Neural progenitor cell (in vitro differentiated cells): ENCODE results near the gene MBP.

Experiments used
- EZH2 ChIP-seq: fragments of 200-600 bp; sonication (generic); IDR thresholded peaks from 2 replicates; pipeline ENCODE4 v1.6.1; 2017; ENCODE audit warnings: antibody characterized with exemption, mild to moderate bottlenecking, moderate library complexity
- EZH2phosphoT487 ChIP-seq: fragments of 200-600 bp; sonication (generic); IDR thresholded peaks from 2 replicates; pipeline ENCODE4 v1.6.1; 2017; ENCODE audit warnings: antibody characterized with exemption
- TF ChIP-seq, protein P1 (sequence below): fragments of 200-600 bp; sonication (generic); IDR thresholded peaks from 2 replicates; pipeline ENCODE4 v1.5.1; 2017; ENCODE audit warnings: antibody characterized with exemption, mild to moderate bottlenecking

DNA sequence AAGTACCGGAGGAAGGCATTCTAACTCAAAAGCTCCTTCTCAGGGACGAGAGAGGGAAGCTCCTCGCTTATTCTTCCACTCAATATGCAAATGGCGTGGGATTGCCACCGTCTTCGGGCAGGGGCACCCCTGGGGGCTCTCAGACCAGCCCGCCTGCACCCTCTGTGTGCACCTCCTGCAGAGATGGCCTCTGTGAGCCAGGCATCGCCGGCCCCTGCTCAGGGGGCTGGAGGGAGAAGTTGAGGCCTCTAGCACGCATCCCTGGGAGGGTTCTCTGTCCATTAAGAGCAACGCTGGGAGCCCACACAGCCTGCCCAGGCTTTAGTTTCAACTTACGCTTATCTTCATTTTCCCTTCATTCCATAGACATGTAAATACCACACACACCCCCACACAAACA, 125.3 kb downstream of the MBP start:
- TF ChIP-seq, protein P1, sequence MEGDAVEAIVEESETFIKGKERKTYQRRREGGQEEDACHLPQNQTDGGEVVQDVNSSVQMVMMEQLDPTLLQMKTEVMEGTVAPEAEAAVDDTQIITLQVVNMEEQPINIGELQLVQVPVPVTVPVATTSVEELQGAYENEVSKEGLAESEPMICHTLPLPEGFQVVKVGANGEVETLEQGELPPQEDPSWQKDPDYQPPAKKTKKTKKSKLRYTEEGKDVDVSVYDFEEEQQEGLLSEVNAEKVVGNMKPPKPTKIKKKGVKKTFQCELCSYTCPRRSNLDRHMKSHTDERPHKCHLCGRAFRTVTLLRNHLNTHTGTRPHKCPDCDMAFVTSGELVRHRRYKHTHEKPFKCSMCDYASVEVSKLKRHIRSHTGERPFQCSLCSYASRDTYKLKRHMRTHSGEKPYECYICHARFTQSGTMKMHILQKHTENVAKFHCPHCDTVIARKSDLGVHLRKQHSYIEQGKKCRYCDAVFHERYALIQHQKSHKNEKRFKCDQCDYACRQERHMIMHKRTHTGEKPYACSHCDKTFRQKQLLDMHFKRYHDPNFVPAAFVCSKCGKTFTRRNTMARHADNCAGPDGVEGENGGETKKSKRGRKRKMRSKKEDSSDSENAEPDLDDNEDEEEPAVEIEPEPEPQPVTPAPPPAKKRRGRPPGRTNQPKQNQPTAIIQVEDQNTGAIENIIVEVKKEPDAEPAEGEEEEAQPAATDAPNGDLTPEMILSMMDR: no peak
- no peak for TF ChIP-seq EZH2
- TF ChIP-seq EZH2phosphoT487: no peak
